GM12801 (cell line): ENCODE data around the gene SLC12A7.

Experiments
- TF ChIP-seq, protein P1 (sequence below): IDR thresholded peaks from one replicate; pipeline ENCODE4 v1.5.1; 2011; ENCODE audit warnings: control low read depth; ENCODE audit not compliant: insufficient read length; ENCODE audit errors: extremely low read depth

SLC12A7 gene

DNA sequence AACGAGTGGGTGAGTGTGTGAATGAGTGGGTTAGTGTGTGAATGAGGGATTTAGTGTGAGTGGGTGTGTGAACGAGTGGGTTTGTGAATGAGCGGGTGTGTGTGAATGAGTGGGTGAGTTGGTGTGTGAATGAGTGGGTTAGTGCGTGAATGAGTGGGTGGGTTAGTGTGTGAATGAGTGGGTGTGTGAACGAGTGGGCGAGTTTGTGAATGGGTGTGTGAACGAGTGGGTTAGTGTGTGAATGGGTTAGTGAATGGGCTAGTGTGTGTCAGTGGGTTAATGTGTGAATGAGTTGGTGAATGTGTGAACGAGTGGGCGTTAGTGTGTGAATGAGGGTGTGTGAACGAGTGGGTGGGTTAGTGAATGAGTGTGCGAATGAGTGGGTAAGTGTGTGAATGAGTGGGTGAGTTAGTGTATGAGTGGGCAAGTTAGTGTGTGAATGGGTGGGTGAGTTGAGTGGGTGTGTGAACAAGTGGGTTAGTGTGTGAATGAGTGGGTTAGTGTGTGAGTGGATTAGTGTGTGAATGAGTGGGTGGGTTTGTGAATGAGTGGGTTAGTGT is 63.6 kb downstream of the SLC12A7 start:
- TF ChIP-seq, protein P1, sequence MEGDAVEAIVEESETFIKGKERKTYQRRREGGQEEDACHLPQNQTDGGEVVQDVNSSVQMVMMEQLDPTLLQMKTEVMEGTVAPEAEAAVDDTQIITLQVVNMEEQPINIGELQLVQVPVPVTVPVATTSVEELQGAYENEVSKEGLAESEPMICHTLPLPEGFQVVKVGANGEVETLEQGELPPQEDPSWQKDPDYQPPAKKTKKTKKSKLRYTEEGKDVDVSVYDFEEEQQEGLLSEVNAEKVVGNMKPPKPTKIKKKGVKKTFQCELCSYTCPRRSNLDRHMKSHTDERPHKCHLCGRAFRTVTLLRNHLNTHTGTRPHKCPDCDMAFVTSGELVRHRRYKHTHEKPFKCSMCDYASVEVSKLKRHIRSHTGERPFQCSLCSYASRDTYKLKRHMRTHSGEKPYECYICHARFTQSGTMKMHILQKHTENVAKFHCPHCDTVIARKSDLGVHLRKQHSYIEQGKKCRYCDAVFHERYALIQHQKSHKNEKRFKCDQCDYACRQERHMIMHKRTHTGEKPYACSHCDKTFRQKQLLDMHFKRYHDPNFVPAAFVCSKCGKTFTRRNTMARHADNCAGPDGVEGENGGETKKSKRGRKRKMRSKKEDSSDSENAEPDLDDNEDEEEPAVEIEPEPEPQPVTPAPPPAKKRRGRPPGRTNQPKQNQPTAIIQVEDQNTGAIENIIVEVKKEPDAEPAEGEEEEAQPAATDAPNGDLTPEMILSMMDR, result no peak

GRCh38 chr5:1047332-1047965 is 64.4 kb downstream of the SLC12A7 start:
- TF ChIP-seq, protein P1, result no peak

- TF ChIP-seq, protein P1, result no peak
Measured at GRCh38 chr5:1045960-1046560, 65.8 kb downstream of the SLC12A7 start.

DNA sequence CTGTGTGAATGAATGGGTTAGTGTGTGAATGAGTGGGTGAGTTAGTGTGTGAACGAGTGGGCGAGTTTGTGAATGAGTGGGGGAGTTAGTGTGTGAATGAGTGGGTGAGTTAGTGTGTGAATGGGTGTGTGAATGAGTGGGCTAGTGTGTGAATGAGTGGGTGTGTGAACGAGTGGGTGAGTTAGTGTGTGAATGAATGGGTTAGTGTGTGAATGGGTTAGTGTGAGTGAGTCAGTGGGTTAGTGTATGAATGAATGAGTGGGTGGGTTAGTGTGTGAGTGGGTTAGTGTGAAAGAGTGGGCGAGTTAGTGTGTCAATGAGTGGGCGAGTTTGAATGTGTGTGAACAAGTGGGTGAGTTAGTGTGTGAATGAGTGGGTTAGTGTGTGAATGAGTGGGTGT is 67.7 kb downstream of the SLC12A7 start:
- TF ChIP-seq, protein P1, result no peak

- TF ChIP-seq, protein P1, result no peak
Measured at GRCh38 chr5:1043327-1043726, 68.5 kb downstream of the SLC12A7 start.

DNA sequence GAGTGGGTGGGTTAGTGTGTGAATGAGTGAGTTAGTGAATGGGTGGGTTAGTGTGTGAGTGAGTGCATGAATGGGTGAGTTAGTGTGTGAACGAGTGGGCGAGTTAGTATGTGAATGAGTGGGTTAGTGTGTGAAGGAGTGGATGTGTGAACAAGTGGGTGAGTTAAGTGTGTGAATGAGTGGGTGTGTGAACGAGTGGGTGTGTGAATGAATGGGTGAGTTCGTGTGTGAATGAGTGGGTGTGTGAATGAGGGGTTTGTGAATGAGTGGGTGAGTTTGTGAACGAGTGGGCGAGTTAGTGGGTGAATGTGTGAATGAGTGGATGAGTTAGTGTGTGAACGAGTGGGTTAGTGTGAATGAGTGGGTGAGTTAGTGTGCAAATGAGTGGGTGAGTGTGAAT is 69.2 kb downstream of the SLC12A7 start:
- TF ChIP-seq, protein P1, result no peak

DNA sequence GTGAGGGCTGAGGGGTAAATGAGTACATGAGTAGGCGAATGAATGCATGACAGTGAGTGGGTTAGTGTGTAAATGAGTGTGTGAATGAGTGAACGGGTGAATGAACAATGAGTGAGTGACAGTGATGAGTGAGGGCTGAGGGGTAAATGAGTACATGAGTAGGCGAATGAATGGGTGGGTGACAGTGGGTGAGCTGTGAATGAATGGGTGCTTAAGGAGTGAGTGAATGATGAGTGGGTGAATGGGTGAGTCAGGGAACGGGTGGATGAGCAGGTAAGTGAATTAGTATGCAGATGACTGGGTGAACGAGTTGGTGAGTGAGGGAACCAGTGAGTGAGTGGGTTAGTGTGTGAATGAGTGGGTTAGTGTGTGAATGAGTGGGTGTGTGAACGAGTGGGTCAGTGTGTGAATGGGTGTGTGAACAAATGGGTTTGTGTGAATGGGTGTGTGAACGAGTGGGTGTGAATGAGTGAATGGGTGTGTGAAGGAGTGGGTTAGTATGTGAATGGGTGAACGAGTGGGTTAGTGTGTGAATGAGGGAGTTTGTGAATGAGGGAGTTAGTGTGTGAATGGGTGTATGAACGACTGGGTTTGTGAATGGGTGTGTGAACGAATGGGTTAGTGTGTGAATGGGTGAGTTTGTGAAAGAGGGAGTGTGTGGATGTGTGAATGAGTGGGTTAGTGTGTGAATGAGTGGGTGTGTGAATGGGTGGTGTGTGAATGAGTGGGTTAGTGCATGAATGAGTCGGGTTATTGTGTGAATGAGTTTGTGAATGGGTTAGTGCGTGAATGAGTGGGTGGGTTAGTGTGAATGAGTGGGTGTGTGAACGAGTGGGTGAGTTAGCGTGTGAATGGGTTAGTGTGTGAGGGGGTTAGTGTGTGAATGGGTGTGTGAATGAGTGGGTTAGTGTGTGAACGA is 70.4 kb downstream of the SLC12A7 start:
- TF ChIP-seq, protein P1, result no peak
